Peyer's patch (tissue), 4 donors: ENCODE data around the gene FAM184A.

Source experiments
- POLR2A ChIP-seq, 2 donors: fragments of 450-650 bp; IDR thresholded peaks; one replicate each; pipeline ENCODE4 v1.5.1; 2017; ENCODE audit warnings: antibody characterized with exemption in 2 of 2, mild to moderate bottlenecking in 2 of 2, moderate library complexity in 2 of 2
- TF ChIP-seq, protein P1 (sequence below), 6 experiments: fragments of 450-650 bp in 4 of 6; fragments of 200-600 bp in 2 of 6; sonication (generic) in 1 of 6; IDR thresholded peaks; one replicate each; pipeline ENCODE4 v1.5.1; 2017 to 2019; ENCODE audit warnings: antibody characterized with exemption in 6 of 6, mild to moderate bottlenecking in 3 of 6, moderate library complexity in 1 of 6

DNA sequence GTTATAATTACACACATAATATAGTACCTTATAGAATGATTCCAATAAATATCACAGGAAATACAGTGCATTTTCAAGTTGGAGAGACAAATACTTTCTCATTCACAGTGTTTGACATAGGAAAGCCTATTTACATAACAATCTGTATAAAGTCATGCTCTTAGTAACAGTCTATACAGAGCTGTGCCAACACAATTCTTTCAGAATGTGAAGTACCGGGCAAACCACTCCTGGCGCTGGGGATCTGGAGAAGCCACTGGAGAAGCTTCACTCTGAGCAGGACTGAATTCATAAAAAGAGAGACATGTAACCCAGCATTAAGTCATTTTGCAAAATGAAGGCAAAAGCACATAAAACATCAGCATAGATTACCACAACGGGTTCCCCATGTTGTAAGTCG is 118.6 kb downstream of the FAM184A start:
- TF ChIP-seq, protein P1, sequence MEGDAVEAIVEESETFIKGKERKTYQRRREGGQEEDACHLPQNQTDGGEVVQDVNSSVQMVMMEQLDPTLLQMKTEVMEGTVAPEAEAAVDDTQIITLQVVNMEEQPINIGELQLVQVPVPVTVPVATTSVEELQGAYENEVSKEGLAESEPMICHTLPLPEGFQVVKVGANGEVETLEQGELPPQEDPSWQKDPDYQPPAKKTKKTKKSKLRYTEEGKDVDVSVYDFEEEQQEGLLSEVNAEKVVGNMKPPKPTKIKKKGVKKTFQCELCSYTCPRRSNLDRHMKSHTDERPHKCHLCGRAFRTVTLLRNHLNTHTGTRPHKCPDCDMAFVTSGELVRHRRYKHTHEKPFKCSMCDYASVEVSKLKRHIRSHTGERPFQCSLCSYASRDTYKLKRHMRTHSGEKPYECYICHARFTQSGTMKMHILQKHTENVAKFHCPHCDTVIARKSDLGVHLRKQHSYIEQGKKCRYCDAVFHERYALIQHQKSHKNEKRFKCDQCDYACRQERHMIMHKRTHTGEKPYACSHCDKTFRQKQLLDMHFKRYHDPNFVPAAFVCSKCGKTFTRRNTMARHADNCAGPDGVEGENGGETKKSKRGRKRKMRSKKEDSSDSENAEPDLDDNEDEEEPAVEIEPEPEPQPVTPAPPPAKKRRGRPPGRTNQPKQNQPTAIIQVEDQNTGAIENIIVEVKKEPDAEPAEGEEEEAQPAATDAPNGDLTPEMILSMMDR (IDR thresholded peaks at IDR 0.05), result no peak
- TF ChIP-seq POLR2A (IDR thresholded peaks at IDR 0.05), result no peak
